NK-92 (cell line): ENCODE measurements around the gene CMC1.
"Not testable (repeated sequence)": the region's sequence is repeated elsewhere in the genome, so short reads cannot be mapped to it uniquely, and the experiment has no call there.

ENCODE experiments used
- DNase-seq: peaks from one replicate; lab custom pipeline; 2025; ENCODE audit not compliant: unreplicated experiment; lab: John Stamatoyannopoulos, UW

CMC1 gene

DNA sequence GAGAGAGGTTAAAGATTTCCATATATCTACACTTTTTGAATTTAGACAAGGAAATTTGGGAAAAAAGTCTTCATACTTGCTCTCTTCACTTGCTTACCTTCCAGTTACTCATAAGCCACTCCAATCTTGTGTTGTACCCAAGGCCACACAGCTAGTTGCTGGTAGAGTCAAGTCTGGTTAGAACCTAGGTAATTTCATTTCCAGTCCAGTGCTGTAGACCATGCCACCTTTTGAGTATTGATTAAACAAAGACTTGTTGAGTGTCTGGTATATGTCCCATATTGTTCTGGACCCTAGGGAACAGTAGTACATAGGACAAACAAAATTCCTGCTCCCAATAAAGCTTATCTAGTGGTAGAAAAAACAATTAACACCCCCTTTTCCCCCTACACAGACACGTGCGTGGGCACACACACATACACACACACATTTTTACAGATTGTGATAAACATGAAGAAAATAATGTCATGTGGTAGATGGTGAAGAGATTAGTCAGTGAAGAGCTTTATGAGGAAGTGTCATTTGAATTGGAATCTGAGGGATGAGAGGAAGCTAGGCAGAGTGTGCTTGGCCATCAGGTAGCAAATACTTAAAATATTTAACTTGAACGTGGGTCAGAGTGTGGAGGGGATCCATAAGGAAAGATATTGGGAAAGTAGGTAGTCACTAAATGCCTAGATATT, 2.1 kb downstream of the CMC1 start:
- DNase-seq, result no peak

DNA sequence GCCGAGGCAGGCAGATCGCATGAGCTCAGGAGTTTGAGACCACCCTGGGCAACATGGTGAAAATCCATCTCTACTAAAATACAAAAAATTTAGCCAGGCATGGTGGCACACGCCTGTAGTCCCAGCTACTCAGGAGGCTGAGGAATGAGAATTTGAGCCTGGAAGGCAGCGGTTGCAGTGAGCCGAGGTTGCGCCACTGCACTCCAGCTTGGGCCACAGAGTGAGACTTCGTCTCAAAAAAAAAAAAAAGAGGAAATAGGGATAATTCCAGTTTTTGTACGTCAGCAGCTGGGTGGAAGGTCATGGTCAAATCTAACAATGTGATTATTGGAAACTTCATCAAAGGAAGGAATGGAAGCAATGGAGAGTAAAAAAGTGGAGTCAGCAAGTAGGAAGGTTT, 3.1 kb downstream of the CMC1 start:
- no peak for DNase-seq

- no peak for DNase-seq
These were observed 5.9 kb downstream of the CMC1 start for GRCh38 chr3:28247286-28247685.

GRCh38 chr3:28250999-28251398, 9.6 kb downstream of the CMC1 start:
- DNase-seq, result no peak

DNA sequence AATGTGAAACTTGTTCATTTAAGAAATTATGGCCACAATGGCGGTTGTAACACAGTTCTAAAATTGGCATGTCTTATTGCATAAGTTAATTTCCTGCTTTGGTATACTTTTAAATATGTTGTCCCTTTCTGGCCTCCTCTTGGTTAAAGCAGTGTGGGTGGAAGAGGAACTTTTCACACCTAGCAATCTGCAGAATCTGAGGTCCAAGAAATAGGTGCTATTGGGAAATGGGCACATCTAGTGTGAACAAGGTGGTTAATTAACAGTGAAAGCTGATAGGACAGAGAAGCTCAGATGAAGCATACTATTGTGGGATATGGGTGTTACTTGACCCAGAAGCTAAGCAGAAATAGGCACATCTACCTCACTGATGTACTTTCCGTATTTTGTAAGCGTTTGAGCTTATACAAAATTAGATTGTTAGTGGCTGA, 10.6 kb downstream of the CMC1 start:
- DNase-seq, result no peak

DNA sequence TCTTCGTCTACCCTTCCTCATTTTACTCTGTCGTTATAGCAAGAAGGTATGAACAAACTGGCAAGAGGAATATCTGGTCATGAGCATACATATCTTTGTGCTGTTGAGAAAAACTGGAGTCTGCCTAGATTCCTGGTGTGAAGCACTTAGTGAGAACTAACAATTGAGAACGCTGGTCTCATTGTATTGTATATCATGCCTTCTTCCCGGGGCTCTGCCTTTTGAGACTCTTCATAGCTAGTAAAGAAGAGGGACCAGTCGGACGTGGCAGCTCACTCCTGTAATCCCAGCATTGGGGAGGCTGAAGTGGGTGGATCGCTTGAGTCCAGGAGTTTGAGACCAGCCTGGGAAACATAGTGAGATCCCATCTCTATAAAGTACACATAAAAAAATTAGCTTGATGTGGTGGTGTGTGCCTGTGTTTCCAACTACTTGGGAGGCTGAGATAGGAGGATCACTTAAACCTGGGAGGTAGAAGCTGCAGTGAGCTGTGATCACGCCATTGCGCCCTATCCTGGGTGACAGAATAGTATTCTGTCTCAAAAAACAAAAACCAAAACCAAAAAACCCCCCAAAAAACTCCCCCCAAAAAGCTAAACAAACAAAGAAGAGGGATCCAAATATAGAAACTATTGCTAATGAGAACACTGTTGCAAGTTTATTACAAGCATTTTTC, 11.8 kb downstream of the CMC1 start:
- no peak for DNase-seq

DNA sequence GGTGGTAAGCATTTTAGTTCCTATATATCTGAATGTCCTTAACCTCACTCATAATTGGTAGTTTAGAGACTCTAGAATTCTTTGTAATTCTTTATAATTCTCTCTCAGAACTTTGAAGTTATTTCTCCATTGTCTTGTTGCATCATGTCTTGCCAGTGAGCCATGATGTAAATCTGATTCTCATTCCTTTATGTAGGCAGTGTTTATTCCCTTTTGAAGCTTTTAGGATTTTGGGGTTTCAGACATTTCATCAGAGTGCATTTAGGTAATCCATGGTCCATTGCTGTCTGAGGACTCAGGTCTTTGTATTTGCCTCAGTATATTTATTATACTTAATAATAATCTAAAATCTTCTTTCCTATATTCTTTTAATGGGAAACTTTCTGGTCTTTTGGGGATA, 20.6 kb downstream of the CMC1 start:
- no peak for DNase-seq

DNA sequence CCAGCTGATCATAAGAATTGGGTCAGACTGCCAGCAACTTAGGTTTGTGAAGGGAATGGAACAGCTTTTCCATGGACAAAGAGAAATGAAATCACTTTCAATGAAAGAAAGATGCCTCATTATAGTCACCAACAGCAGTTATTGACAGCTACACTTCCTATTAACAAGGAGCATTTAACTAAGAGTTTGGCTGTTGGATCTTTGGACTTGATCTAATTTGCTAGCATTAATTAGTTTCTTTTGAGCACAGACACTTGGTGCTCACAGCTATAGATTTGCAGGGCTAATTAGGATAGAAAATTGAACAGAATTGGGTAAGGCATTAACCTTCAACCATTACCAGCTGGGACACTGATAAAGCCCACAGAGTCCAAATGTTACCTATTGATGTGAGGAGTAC, 24.2 kb downstream of the CMC1 start:
- DNase-seq, result no peak

- DNase-seq, result no peak
These were observed 26.8 kb downstream of the CMC1 start for GRCh38 chr3:28267984-28268849.

DNA sequence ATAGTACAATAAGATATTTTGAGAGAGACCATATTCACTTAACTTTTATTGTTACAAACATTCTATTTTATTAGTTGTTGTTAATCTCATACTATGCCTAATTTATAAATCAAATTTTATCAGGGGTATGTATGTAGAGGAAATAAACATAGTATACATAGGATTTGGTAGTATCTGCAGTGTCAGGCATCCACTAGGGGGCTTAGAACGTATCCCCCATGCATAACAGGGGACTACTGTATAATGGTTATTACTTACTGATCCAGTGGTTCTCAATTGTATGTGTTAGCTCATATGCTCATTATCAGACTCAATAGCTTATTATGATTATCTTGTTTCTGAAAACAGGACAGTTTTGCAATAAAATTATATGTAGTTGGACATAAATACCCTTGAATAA, 27.6 kb downstream of the CMC1 start:
- no peak for DNase-seq

- not testable (repeated sequence) for DNase-seq
These were observed 28.5 kb downstream of the CMC1 start for GRCh38 chr3:28269884-28270283.

GRCh38 chr3:28273837-28274236, 32.4 kb downstream of the CMC1 start:
- no peak for DNase-seq

DNA sequence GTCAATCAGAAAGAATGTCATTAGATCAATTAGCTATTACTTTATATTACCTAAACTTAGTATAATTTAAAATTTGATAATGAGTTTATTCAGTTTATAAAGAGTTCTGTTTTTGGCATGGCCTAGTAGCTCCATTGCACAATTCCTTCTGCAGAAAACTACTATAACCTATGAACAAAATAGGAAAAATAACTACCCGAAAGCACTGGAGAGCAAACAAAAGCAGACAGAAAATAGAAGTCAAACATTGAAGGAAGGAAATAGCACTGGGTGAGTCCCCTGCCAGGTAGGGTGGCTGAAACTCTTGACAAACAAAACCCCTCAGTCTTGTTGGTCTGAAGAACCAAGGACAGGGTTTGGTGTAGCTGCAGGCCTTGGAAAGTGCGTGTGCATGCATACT, 37.5 kb downstream of the CMC1 start:
- no peak for DNase-seq

DNA sequence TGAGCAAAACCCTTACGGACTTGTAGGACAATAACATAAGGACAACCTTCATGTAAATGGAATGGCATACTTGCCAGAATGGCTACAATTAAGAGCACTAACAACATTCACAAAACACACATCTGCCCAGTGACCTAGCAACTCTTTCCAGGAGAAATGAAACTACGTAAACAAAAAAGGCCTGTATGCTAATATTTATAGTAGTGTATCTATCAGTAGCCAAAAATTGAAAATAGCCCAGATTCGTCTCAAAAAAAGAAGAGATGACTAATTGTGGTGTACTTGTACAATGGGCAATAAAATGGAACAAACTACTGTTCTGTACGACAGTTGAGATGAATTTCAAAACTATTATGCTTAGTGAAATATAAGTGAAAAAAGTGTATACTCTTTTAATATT, 38.4 kb downstream of the CMC1 start:
- DNase-seq, result no peak

DNA sequence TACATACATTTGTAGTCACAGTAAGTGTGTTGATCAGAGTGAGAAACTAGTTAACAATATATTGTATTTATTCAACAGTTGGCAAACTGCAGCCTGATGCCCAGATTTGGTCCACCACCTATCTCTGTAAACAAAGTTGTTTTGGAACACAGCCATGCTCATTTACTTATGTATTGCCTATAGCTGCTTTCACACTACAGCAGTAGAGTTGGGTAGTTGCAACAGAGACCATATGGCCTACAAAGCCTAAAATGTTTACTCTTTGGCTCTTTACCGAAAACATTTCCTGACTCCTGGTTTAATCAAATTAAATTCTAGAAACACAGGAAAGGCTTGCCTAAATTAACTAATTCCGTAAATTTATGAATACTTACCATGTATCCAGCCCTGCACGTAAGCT, 39.4 kb downstream of the CMC1 start:
- no peak for DNase-seq

- no peak for DNase-seq
These were observed 45.2 kb downstream of the CMC1 start for GRCh38 chr3:28286595-28286994.

DNA sequence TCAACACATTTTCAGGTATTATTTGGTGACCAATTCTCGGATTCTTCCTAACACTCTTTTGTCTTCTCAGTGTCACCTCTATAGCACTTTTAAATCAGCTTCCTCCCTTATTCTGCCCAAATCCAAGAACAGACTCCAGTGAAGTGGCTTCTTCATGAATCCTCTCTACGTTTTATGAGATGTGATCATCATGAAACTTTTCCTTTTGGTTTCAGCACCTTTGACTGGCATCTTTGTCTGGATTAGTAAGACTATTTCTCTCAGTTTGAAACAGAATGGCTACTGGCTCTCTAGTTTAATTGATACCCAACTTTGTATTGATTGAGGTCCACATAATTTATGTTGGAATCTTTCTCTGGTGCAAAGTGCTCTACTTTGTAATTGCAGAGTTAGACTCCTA, 45.6 kb downstream of the CMC1 start:
- no peak for DNase-seq

GRCh38 chr3:28290863-28291300, 49.5 kb downstream of the CMC1 start:
- no peak for DNase-seq

GRCh38 chr3:28291577-28291976, 50.2 kb downstream of the CMC1 start:
- no peak for DNase-seq

DNA sequence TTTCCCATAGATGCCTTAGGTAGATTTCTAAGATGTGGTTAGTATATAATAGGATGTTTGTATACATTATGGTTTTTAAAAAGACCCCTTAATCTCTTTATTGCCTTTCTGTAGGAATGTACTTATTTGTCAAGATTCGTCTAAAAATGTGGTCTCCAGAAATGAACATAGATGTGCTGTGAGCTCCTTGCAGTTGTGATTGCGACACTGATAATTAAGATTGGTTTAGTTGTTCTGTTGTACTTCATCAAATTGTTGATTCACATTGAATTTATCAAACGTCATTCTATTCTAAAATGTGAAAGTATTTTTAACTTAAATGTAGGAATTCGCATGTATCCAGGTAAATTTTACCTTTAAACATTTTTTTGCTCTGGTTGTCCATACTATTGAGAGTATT, 51.2 kb downstream of the CMC1 start:
- DNase-seq, result no peak

- no peak for DNase-seq
These were observed 53.4 kb downstream of the CMC1 start for GRCh38 chr3:28294667-28295413.
